ENCODE data around the gene CIB4.

The CIB4 gene

DNA sequence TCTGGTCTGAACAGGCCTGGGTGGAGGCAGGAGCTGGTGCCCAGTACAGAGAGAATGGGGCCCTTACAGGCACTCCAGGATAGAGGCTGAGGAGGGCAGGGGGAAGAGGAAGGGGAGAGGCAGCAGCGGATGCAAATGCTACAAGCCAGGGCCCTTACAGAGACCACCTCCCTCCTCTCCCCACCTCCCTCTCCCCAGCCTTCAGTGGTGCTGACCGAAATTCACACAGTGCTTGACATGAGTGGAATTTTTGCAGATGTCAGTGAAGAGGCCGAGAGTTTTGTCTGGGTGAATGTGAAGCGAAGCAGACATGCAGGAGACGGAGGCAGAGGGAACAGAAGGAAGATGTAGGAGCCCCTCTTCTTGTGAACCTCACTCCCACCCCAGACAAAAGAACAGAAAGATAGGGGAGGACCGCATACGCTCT, 31.9 kb downstream of the CIB4 start:
- DNase-seq (ENCODE audit: low read depth, low spot score), result no peak

- DNase-seq (ENCODE audit: low read depth, low spot score), result no peak
Observed at GRCh38 chr2:26608557-26608956, 32.6 kb downstream of the CIB4 start.

GRCh38 chr2:26607698-26608097, 33.5 kb downstream of the CIB4 start:
- no peak for DNase-seq (ENCODE audit: low read depth, low spot score)

DNA sequence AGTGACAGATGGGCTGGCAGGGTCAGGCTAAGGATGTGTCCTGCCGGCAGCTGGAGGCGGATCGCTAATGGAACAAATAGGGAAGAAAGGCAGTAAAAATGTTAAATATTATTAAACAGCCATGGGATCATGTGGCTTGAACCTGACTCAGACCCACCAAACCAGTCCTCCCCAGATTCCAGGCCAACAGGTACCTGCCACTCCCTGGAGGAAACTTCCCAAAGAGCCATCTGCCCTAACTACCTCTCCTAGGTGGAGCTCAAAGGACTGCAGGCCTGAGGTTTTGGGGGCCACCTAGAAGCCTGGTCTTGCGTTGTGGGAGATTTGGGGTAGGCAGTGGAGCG, 34.3 kb downstream of the CIB4 start:
- DNase-seq (ENCODE audit: low read depth, low spot score), result no peak

GRCh38 chr2:26605999-26606846, 34.9 kb downstream of the CIB4 start:
- DNase-seq (ENCODE audit: low read depth, low spot score), result no peak

- DNase-seq (ENCODE audit: low read depth, low spot score), result no peak
Observed at GRCh38 chr2:26605195-26605998, 35.8 kb downstream of the CIB4 start.

DNA sequence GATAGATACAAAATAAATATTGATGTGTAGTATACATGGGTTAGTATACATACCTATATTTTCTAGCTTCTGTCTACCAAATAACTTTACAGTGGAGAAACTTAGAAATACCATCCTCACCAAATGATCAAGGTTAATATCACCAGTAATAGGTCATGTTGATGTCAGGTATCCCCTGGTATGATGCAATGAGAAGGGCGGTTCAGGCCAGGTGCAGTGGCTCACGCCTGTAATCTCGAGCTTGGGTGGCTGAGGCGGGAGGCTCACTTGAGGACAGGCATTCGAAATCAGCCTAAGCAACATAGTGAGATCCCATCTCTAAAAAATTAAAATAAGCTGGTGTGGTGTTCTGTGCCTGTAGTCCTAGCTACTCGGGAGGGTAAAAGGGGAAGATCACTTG, 38.6 kb downstream of the CIB4 start:
- no peak for DNase-seq (ENCODE audit: low read depth, low spot score)

- DNase-seq (ENCODE audit: low read depth, low spot score), result no peak
Observed at GRCh38 chr2:26599387-26599786, 41.8 kb downstream of the CIB4 start.

DNA sequence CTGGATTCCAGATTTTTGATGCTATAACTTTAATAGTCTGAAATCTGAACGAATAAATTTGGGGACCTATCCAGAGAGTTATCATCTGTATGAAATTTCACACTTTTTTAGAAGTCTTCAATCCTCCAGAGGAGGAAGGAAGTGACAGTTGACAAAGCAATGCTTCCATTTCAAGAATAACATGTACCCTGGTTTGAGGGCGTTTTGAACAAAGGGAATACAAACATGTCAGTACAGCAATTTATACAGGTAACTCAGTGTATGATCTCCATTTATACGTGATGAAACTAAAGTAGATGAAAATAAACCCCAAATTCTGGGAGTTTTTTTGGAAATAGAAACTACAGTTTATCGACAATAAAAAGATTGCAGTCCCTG, 42.2 kb downstream of the CIB4 start:
- no peak for DNase-seq (ENCODE audit: low read depth, low spot score)

DNA sequence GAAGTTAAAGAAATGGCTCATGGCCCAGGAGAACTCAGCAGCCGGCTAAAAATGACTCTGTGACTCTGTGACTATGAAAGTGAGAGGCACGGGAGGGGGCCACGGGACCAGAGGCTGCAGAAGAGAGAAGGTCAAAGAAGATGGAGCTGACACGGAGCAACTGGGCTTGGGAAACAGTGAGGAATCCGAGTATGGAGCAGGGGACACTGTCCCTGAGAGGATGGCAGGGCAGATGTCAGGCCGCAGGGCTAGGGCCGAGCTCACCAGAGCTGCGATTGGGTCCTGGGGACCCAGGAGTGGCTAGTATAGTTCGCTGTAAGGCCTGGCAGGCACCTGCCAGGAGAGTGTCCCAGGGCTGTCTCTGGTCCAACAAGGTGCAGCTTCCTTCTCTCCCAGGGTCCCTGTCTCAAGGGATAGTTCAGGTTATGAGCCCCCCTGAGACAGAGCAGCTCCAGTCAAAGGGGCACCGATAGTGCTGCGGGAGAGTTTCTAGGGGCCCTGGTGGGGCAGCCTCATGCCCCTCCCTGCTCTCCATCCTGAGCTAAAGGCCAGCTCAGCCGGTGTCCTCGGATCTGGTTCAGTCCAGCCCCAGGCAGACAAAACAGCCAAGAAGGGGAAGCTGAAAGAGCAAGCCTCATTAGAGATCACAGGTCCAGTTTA, 42.7 kb downstream of the CIB4 start:
- DNase-seq (ENCODE audit: low read depth, low spot score), result no peak

- no peak for DNase-seq (ENCODE audit: low read depth, low spot score)
Observed at GRCh38 chr2:26597197-26597596, 44.0 kb downstream of the CIB4 start.

GRCh38 chr2:26595146-26595545, 46.0 kb downstream of the CIB4 start:
- DNase-seq (ENCODE audit: low read depth, low spot score), result no peak

DNA sequence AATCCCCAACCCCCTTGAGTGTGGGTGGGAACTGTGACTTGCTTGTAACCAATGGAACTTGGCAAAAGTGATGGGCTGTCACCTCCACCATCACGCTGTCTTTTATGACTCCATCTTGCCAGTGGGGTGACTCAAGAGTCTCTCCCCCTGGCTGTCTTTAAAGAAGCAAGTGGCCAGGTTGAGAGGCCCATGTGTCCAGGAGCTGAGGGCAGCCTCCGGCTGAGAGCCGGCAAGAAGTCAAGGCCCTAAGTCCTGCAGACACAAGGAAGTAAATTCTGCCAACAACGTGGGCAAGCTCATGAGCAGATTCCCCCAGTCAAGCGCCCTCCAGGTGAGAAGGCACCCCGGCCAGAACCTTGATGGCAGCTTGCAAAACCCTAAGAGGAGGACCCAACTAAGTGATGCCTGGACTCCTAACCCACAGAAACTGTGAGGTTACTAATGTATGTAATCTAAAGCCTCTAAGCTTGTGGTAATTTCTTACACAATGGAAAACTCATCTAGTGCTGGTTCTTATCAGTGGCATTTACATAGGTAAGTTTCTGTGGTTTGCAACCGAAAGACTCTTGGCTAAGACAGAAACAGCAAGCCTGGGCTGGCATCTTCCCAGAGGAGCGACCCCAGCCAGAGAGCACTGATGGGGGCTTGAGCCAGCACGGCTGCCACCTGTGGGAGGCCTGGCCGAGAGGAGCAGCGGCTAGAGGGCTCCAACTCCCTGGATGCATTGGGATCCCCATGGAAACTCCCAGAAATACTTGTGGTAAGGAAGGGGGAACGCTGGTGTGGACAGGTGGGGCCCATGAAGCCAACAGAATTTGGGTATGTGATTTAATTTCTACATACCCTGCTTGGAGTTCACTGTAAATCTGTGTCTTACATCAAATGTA, 49.3 kb downstream of the CIB4 start:
- DNase-seq (ENCODE audit: low read depth, low spot score), result no peak

- DNase-seq (ENCODE audit: low read depth, low spot score), result no peak
Observed at GRCh38 chr2:26590980-26591618, 50.1 kb downstream of the CIB4 start.

- no peak for DNase-seq (ENCODE audit: low read depth, low spot score)
Observed at GRCh38 chr2:26590508-26590907, 50.7 kb downstream of the CIB4 start.

DNA sequence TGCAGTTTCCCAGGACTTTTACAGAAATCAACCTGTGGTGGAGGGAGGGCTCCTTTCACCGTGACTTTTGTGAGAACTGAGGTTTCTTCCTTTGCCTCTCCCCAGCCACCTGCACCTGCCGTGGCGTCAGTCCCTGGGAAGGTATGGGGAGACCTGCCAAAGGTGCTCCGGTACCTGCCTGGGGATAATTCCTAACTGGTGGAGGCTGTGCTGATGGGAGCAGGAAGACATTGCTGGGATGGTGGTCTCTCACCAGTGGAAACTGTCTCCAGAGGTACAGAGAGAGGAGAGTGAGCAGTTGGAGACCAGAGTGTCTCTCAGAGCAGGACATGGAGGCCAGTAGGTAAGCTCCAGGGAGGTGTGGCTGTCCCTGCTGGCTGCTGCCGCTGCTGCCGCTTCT, 52.6 kb downstream of the CIB4 start:
- DNase-seq (ENCODE audit: low read depth, low spot score), result no peak

DNA sequence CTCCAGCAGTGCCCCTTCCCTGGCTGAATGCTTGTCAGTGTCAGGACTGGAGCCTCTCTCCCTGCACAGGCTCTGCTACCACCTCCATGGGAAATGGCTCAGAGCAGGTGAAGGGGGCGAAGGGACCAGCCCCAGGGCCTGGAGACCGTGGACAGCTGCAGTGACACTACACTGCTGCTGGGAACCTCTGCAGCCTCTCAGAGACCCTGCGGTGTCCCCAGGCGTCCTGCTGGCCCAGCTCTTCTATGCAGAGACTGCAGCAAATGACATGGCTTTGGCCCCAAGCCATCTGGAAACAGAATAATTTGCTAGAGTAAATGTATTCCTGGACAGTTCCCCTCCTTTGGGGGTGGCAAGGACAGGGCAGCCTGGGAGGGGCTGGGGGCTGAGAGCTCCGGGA, 53.2 kb downstream of the CIB4 start:
- DNase-seq (ENCODE audit: low read depth, low spot score), result no peak

DNA sequence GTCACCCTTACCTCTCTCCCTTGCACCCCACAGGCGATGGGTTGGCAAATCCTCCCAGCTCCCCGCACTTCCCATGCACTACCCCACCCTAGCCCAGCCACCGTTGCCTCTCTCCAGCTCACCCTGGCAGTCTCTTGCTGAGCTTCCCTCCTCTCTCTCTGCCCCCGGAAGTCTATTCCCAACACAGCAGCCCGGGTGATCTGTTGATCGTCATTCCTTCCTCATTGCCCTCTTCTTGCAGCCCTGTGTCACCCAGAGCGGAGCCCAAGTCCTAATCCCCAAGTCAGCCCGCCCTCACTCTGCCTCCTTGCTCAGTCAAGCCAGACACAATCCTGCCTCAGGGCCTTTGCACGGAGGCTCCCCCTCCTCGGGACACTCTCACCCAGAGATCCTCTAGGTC, 55.2 kb downstream of the CIB4 start:
- no peak for DNase-seq (ENCODE audit: low read depth, low spot score)

DNA sequence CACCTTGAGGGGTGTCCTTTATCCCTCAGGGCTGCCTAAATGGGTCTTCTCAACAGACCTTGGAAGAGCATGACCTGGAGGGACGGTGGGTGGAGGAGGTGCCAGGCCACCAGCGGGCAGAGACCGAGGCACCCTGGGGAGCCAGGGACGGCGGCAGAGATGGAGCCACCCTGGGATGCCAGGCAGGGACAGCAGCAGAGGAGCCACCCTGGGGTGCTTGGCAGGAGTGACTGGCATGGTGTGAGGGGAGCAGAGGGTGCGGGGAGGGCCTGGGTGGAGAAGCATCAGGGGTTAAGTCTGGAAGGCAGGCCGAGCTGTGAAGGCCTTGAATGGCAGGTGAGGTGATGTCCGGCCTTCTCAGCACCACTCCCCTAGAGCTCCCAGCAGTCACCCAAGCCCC, 56.1 kb downstream of the CIB4 start:
- no peak for DNase-seq (ENCODE audit: low read depth, low spot score)

- DNase-seq (ENCODE audit: low read depth, low spot score), result no peak
Observed at GRCh38 chr2:26584656-26585055, 56.5 kb downstream of the CIB4 start.

GRCh38 chr2:26584191-26584590, 57.0 kb downstream of the CIB4 start:
- no peak for DNase-seq (ENCODE audit: low read depth, low spot score)

Measured in activated CD4-positive, CD25-positive, alpha-beta regulatory T cell treated with anti-CD3 and anti-CD28 coated beads, Interleukin-2, amount 50 U/mL, for 16 hours (primary cell).